Transverse colon (tissue), 4 donors: ENCODE measurements around the gene CLMN.

ENCODE experiments used
- EP300 ChIP-seq: sonication (generic); formaldehyde crosslinking; IDR thresholded peaks from one replicate; pipeline ENCODE4 v1.6.1; 2017; ENCODE audit warnings: antibody characterized with exemption, low read depth
- POLR2A ChIP-seq: fragments of 450-650 bp; IDR thresholded peaks from one replicate; pipeline ENCODE4 v1.6.1; 2016; ENCODE audit warnings: antibody characterized with exemption, mild to moderate bottlenecking, moderate library complexity
- POLR2AphosphoS5 ChIP-seq, 3 donors: sonication (generic); formaldehyde crosslinking; IDR thresholded peaks; one replicate each; pipeline ENCODE4 v1.6.1; 2016; ENCODE audit warnings: antibody characterized with exemption in 3 of 3
- TF ChIP-seq, protein P1 (sequence below), 5 experiments: fragments of 200-600 bp in 3 of 5; fragments of 450-650 bp in 2 of 5; sonication (generic) in 3 of 5; IDR thresholded peaks; 1 replicate in 2 of 5; 2 replicates in 3 of 5; pipeline ENCODE4 v1.5.1; 2016 to 2017; ENCODE audit warnings: antibody characterized with exemption in 5 of 5, inconsistent platforms in 3 of 5, mild to moderate bottlenecking in 2 of 5, moderate library complexity in 1 of 5

DNA sequence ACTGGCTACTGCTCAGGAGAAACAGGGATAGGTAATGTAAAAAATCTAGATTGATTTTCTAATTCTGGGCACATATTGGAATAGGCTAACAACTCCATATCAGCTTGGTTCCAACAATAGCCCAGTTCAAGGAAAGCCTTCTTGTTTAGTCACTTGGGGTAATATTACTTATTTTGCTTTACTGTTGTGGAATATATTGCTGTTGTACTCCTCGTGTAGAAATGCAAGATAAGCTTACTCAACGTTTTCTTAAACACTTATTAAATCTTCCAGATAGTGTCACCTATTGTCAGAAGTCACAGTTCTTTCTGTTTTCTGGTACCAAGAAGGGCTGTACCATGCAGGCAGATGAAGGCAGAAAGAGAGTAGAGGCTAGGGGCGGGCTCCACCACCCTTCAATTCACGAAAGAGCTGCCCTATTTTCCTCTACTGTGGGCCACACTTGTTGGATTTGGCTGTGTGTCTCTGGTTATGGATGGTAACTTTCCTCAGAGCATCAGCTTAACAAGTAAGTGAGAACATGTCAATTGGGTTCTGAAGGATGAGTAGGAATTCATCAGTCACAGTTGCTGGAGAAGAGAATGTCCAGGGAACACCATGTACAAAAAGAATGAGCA, 38.0 kb downstream of the CLMN start:
- TF ChIP-seq, protein P1, sequence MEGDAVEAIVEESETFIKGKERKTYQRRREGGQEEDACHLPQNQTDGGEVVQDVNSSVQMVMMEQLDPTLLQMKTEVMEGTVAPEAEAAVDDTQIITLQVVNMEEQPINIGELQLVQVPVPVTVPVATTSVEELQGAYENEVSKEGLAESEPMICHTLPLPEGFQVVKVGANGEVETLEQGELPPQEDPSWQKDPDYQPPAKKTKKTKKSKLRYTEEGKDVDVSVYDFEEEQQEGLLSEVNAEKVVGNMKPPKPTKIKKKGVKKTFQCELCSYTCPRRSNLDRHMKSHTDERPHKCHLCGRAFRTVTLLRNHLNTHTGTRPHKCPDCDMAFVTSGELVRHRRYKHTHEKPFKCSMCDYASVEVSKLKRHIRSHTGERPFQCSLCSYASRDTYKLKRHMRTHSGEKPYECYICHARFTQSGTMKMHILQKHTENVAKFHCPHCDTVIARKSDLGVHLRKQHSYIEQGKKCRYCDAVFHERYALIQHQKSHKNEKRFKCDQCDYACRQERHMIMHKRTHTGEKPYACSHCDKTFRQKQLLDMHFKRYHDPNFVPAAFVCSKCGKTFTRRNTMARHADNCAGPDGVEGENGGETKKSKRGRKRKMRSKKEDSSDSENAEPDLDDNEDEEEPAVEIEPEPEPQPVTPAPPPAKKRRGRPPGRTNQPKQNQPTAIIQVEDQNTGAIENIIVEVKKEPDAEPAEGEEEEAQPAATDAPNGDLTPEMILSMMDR (IDR thresholded peaks at IDR 0.05), result no peak
- TF ChIP-seq POLR2AphosphoS5 (IDR thresholded peaks at IDR 0.05), result no peak
- TF ChIP-seq POLR2A, result no peak
- no peak for TF ChIP-seq EP300
